NK-92 treated with Interleukin-12 subunit alpha and Interleukin-12 subunit beta, amount 100 ng/mL, for 24 hours (cell line): ENCODE results near the gene GPR15LG.

Source experiments
- DNase-seq: peaks from one replicate; lab custom pipeline; 2025; lab: John Stamatoyannopoulos, UW

GPR15LG gene

DNA sequence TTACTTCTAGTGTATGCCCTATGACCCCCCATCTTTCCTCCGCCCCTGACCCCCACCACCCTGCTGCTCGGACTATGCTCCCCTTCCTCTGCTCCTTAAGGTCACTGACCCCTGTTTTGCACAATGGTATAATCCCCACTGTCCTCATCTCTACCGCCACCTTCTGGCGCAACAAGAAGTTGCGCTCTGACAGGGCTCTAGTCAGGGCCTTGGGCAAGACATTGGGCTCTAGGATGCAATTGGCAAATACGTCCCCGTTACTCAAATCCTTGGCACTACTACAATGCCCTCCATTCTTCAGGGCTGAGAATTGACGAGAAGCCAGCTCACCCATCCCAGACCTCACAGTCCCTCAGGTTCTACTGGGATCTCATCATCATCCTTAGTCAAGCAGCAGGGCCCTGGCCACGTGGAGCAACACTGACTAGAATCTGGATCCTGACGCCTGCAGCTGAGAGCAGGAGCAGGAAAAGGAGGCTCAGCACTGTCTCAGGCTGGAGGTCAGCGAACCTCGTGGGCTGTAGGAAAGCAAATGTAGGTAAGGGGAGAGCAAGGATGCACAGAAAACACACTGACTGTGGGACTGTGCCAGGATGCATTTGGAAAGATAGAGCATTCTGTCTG is 41.1 kb downstream of the GPR15LG start:
- DNase-seq: peak; percentile 11

GRCh38 chr10:84216834-84217233 is 43.2 kb downstream of the GPR15LG start:
- no peak for DNase-seq

DNA sequence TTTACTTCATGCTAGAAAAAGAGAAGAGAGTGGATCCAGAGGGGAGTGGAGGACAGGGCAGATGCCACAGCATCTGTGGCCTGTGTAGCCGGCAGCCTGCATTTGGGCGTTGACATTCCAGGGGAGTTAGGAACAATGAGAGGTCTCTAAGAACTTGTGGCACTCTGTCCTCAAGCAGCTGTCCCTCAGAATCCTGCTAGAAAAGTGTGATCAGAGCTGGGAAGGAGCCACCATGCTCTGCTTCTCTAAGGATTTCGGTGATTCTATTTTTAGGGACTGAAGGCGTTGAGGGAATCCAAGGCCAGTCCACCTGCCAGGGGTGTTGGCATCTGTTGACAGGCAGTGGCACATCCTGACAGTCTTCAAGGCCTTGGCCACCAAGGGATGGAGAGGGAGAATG is 44.1 kb downstream of the GPR15LG start:
- no peak for DNase-seq

- DNase-seq: no peak
Measured at GRCh38 chr10:84221916-84222315, 48.3 kb downstream of the GPR15LG start.

DNA sequence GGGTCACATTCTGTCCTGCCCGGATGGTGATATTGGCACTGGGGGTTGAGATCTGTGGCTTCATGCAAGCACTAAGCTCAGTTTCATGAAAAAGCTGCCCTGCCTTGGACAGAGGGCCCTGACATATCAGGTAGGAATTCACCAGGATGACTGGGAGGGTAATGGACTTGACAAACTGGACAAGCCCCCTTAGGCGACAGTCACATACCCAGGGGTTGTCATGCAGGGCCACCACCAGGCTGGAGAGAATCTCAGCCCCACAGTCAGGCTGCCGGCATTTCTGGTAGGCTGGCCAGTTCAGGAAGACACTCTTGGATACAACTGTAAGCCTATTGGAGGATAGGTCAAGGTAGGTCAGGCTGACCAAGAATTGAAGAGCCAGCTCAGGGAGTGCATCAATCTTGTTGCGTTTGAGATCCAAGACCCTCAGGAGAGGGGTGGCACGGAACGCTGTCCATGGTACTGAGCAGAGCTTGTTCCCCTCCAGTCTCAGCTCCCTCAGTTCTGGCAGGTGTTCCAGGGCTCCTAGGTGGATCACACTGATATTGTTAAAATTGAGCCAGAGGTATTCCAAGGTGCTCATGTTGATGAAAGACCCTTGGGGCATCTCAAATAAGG is 50.9 kb downstream of the GPR15LG start:
- DNase-seq: no peak

DNA sequence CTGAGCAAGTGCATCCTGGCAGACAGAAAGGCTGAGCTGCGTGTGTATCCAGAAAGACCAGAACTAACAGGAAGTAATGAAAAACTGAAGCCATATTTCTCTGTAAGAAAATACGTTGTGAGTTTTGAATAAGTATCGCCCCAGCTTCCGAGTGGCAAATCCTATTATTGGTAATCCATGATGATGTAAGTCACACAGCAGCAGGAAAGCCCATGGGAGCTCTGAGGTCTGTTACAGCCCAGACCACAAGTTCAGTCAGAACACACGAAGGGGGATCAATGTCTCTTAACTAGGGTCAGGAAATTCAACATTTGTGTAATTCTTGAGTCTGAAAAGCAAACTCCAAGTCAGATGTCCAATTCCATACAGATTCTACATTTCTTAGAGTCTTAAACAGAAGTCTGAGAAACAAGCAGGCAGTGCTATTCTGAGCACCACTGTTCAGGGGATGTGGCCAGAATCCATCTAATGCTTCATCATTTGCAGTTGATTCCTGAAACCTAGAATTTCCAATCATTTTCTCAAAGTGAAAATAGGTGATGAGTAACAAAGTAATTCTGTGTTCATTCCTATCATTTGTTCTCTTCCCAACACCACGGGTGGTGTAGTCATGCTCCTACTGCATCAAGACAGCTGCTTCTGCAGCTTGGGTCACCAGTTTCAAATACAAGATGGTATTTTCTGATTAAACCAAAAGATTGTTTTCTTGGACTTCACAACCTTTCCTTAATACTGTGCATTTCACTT is 52.0 kb downstream of the GPR15LG start, which contains the start of gene LRIT2:
TSS of gene LRIT2 (minus strand) at position 118 of the 747 bp plus-strand sequence. CDS start at position 94, 24 bp downstream.
- DNase-seq: no peak

- DNase-seq: no peak
Measured at GRCh38 chr10:84226616-84227015, 53.0 kb downstream of the GPR15LG start.

DNA sequence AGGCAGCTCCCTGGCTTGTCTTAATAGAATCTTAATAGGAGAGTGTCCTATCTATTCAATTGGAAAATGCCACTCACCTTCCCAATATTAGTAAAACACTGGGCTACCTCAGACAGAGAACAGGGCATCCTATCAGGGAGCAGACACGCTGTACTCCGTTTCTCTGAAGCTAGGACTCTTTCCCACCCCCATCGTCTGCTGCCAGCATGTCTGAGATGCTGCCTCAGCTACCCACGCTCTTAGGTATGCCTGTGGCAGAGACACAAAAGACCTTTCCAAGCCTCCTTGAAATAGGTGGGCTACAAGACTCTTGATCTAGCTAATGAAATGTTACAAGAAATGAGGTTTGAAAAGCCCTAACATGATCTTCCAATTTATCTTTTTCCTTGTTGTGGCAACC is 54.2 kb downstream of the GPR15LG start:
- no peak for DNase-seq

- no peak for DNase-seq
Measured at GRCh38 chr10:84230359-84230758, 56.8 kb downstream of the GPR15LG start.

- no peak for DNase-seq
Measured at GRCh38 chr10:84232376-84232775, 58.8 kb downstream of the GPR15LG start.

DNA sequence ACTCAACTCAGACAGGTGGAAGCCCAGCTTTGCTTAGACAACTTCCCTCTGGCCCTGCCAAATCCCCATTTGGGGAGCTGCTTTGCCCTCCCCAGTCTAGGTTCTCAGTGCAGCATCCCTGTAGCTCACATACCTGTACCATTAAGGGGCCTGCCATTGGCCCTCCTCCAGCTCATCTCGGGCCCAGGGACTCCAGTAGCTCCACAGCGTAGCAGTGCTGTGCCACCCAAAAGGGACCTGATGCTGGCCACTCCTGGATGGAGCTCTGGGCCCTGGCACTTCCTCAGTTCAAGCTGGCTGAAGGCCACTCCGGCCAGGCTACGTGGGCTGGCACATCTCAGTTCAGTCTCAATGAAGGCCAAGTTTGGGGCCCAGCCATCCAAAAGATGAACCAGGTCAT is 60.3 kb downstream of the GPR15LG start:
- DNase-seq: no peak

DNA sequence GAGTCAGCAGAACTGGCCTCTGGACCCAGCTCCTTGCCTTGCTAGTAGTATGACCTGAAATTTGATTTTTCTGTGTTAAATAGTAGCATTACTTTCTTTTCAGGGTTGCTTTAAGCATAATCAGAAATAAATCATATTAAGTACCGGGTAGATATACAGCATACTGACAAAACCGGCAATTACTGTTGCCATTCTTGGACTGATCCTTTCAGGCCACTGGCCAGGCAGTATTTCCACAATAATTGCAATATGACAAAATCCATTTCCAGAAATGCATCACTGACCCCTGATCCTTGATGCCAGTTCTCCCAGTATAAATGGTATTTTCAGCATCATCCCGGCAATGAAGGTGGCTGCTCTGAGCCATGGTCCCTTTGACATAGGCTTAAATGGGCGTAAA is 60.9 kb downstream of the GPR15LG start:
- DNase-seq: no peak
